KOPT-K1 (cell line): Measurements from ENCODE around the gene ZNF516.

Experiments
- H3K27ac ChIP-seq: fragments of 200-600 bp; sonication (generic); 2 replicates; pipeline ENCODE4 v1.5.1; 2016; ENCODE audit warnings: antibody characterized with exemption, mild to moderate bottlenecking, low read depth, low read length; ENCODE audit not compliant: poor library complexity, severe bottlenecking
- H3K36me3 ChIP-seq: fragments of 200-600 bp; sonication (generic); 2 replicates; pipeline ENCODE4 v1.5.1; 2017; ENCODE audit warnings: antibody characterized with exemption, mild to moderate bottlenecking, low read length, moderate library complexity; ENCODE audit not compliant: insufficient read depth
- H3K9me3 ChIP-seq: fragments of 200-600 bp; sonication (generic); 2 replicates; pipeline ENCODE4 v1.5.1; 2017; ENCODE audit warnings: antibody characterized with exemption, low read length, mild to moderate bottlenecking; ENCODE audit not compliant: insufficient read depth, poor library complexity, severe bottlenecking

ZNF516 gene

DNA sequence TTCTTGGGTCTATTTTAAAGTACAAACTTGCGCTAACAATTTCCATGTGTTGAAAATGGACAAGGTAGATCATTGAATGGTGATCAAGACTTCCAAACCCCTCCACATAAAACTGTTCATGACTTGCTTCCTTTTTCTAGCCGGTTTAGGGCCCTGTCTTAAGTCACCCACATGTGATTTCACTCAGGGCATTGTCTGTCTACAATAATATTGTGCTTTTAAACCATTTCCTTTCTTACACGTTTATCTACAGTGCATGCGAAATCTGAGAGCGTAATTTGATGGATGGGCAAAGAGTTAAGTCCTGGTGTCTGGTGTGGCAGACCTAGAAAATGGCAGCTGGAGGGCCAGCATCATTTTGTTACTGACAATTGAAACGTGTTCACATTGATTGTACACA is 2.0 kb upstream of the ZNF516 start:
- H3K9me3 ChIP-seq: no peaks in the 10 kb centered on the region
- no peak overlapping the region for H3K27ac ChIP-seq
- H3K36me3 ChIP-seq: no peaks in the 10 kb centered on the region

GRCh38 chr18:76496194-76496890 is 1.3 kb upstream of the ZNF516 start:
- no peaks in the 10 kb centered on the region for H3K9me3 ChIP-seq
- H3K36me3 ChIP-seq: no peaks in the 10 kb centered on the region
- H3K27ac ChIP-seq: no peak overlapping the region

- Histone ChIP-seq H3K27ac (no peak overlapping the region), H3K9me3 (no peaks in the 10 kb centered on the region), H3K36me3 (no peaks in the 10 kb centered on the region)
Observed at GRCh38 chr18:76495435-76496193, 572 bp upstream of the ZNF516 start.

DNA sequence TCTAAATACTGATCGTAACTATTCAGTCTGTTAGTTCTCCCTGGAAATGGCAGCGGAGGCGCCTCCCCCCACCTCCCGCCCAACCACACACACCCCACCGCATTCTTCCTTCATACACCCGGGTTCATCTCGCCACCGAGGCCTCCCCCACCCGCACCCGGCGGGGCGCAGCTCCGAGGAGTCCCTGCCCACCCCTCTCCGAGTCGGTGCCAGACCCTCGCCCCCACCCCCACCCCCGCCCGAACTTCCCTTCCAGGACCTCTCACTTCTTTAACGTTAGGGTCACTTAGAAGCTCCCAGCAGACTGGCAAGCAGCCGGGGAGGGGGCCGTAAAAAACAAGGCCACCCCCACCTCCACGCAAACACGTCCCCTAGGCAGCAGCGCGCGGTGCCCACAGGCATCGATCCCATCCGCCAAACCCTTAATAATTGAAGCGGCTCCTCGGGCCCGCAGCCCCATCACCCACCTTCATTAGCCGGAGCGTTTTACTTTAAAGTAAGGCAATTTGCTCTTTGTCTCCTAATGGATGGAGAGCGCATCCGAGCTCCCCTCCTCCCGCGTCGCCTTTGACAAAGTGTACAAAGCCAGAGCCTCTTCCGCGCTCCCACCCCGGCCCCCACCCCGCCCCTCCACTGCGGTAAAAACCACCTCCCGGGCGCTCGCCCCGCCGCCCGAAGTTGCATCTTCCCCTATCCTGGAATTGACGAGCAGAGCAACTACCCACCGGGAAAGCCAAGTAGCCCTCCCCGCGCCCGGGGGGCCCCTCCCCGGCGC is 624 bp downstream of the ZNF516 start:
- Histone ChIP-seq H3K9me3 (no peaks in the 10 kb centered on the region), H3K27ac (no peak overlapping the region), H3K36me3 (no peaks in the 10 kb centered on the region)

GRCh38 chr18:76493213-76494161 is 1.6 kb downstream of the ZNF516 start:
- no peak overlapping the region for H3K27ac ChIP-seq
- H3K36me3 ChIP-seq: no peaks in the 10 kb centered on the region
- H3K9me3 ChIP-seq: no peaks in the 10 kb centered on the region

- no peaks in the 10 kb centered on the region for H3K36me3 ChIP-seq
- H3K9me3 ChIP-seq: no peaks in the 10 kb centered on the region
- H3K27ac ChIP-seq: no peak overlapping the region
Observed at GRCh38 chr18:76492669-76493212, 2.3 kb downstream of the ZNF516 start.

- Histone ChIP-seq H3K9me3 (no peaks in the 10 kb centered on the region), H3K27ac (no peak overlapping the region), H3K36me3 (no peaks in the 10 kb centered on the region)
Observed at GRCh38 chr18:76491776-76492668, 3.0 kb downstream of the ZNF516 start.

GRCh38 chr18:76491473-76491775 is 3.6 kb downstream of the ZNF516 start:
- H3K9me3 ChIP-seq: no peaks in the 10 kb centered on the region
- H3K27ac ChIP-seq: no peak overlapping the region
- no peaks in the 10 kb centered on the region for H3K36me3 ChIP-seq

DNA sequence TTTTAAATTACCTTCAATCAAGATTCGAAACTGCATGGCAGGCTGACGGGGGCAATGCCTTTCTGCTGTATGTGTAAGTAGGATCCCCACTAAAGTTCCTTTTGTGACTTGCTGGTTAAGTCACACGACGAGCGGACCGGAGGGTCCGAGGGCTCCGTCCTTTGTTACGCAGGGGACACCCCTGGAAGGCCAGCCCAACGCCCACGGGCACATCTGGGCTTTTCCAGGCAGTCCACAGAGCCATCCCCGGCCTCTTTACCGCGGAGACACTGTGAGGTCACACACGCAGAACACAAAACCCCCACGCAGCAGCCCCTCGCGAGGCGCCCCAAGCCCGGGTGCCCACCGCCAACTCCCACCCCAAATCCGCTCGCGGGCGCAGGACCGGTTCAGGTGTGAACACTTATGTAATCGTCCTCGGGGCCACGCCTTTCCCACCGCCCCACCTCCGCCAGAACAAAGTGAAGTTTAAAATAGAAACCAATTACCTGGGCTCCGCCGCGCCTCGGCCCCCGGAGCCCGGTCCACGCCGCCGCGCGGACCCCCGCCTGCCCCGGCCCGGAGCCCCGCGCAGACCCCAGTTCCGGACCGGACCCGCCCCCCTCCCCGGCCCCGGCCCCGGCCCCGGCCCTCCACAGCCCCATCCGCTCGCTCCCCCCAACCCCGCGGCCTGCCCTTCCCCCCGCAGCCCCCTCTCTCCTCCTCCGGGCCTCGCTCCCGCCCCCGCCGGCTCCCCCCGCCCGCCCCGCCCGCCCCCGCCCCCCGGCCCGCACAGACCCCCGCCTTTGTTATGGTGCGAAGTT is 4.2 kb downstream of the ZNF516 start:
- Histone ChIP-seq H3K36me3 (no peaks in the 10 kb centered on the region), H3K9me3 (no peaks in the 10 kb centered on the region), H3K27ac (no peak overlapping the region)

DNA sequence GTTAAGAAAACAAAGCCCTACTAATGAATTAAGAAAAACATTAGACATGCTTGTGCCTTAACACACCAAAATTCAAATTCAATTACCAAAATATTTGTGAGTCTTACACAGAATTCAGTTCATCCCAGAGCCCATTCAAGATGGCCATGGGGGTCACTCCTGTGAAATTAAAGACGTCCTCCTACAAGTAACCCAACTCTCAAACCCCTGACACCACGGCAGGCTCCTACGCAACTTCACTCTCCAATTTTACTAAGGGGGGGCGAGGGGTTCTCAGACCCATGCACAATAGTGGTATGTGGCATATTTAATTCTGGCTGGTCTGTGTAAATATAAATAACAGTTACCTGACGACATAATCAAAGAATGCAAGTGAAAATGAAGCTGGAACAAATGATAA is 5.0 kb downstream of the ZNF516 start:
- Histone ChIP-seq H3K9me3 (no peaks in the 10 kb centered on the region), H3K27ac (no peak overlapping the region), H3K36me3 (no peaks in the 10 kb centered on the region)

DNA sequence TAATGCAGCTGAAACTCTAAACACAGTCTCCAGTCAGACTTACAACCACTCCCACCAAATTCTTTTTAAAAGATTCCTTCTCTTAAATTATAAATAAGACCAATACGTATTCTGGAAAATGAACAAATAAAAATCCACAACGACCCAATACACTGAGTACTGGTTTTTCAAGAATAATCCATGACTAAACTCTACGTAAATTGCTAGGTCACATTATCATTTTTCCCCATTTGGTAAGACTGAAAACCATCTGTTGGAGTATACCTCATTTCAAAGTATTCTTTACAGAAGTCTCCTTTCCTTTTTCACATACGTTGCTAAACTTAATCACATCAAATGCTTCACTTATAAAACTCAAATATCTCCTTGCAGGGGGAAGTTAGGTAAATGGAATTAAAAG is 6.0 kb downstream of the ZNF516 start:
- no peaks in the 10 kb centered on the region for H3K36me3 ChIP-seq

DNA sequence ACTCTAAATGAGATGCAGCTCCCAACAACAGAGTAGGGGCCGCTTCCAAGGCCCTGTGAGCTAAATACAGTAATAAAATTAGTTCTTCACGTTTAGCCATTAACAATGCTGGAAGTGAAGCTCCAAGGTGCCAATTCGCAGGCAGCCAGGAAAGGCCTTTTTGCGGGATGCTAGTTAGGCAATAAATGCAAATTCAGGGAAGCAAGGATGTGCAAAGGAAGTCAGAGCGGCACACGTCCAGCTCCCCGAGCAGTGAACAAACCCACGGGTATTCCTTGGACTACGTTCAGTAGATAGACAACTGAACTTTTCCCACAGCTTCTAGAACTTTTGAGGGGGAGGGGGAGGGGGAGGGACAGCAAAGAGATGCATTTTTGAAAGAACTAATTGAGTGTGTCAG is 6.9 kb downstream of the ZNF516 start:
- no peaks in the 10 kb centered on the region for H3K36me3 ChIP-seq
- no peak overlapping the region for H3K27ac ChIP-seq
- no peaks in the 10 kb centered on the region for H3K9me3 ChIP-seq

More for the DNA sequence above, 6.0 kb downstream of the ZNF516 start:
- no peak overlapping the region for H3K27ac ChIP-seq
- H3K9me3 ChIP-seq: no peaks in the 10 kb centered on the region

- no peaks in the 10 kb centered on the region for H3K9me3 ChIP-seq
- H3K27ac ChIP-seq: no peak overlapping the region
- no peaks in the 10 kb centered on the region for H3K36me3 ChIP-seq
Observed at GRCh38 chr18:76487782-76488181, 7.3 kb downstream of the ZNF516 start.
